CD4-positive, CD25-positive, alpha-beta regulatory T cell (primary cell): Measurements from ENCODE around the gene ADCY7. TPM values are rescaled to one million over a fixed set of nuclear protein-coding genes. Genes with fewer than 3 reads are reported as not detected.
A peak's percentile ranks its signal among the peaks of the same experiment; 100 is the strongest.

Source experiments
- ATAC-seq, 2 donors: fragments of 150-1000 bp; cut with Tn5 transposase; one replicate each; pipeline ENCODE4 v1.10.0; 2021; ENCODE audit warnings: low read depth in 2 of 2, moderate number of reproducible peaks in 2 of 2, moderate library complexity in 1 of 2
- DNase-seq, 3 donors: peaks; one replicate each; pipeline versions ENCODE4 v3.0.0 to v3.0.0-alpha.2; 2012 to 2022; ENCODE audit warnings: mixed read lengths in 1 of 3
- H3K27ac ChIP-seq: one replicate; pipeline ENCODE4 v1.7.0; 2013; ENCODE audit warnings: mild to moderate bottlenecking, low read length; ENCODE audit not compliant: insufficient read depth, poor library complexity, severe bottlenecking
- H3K27me3 ChIP-seq: one replicate; pipeline ENCODE4 v1.7.0; 2013; ENCODE audit warnings: low read length; ENCODE audit not compliant: control insufficient read depth, insufficient read depth
- H3K36me3 ChIP-seq: one replicate; pipeline ENCODE4 v1.7.0; 2013; ENCODE audit warnings: mild to moderate bottlenecking, low read length, moderate library complexity; ENCODE audit not compliant: control insufficient read depth, insufficient read depth
- H3K4me1 ChIP-seq: 2 replicates; pipeline ENCODE4 v1.7.0; 2013; ENCODE audit warnings: mild to moderate bottlenecking, low read length; ENCODE audit not compliant: insufficient read depth, control insufficient read depth, poor library complexity, severe bottlenecking
- H3K4me3 ChIP-seq: one replicate; pipeline ENCODE4 v1.7.0; 2013; ENCODE audit warnings: low read depth, mild to moderate bottlenecking, low read length, moderate library complexity
- H3K9me3 ChIP-seq, 2 experiments: 1 replicate in 1 of 2; 2 replicates in 1 of 2; pipeline ENCODE4 v1.7.0; 2013; ENCODE audit warnings: low read length in 2 of 2, mild to moderate bottlenecking in 1 of 2, moderate library complexity in 1 of 2; ENCODE audit not compliant: control insufficient read depth in 2 of 2
- H3K27ac Mint-ChIP-seq, 3 donors: one replicate each; pipeline ENCODE4 v1.8.0; 2020 to 2022; ENCODE audit warnings: mild to moderate bottlenecking in 3 of 3, mixed read lengths in 3 of 3, moderate library complexity in 2 of 3
- H3K27me3 Mint-ChIP-seq: one replicate; pipeline ENCODE4 v1.8.0; 2022; ENCODE audit warnings: mild to moderate bottlenecking, mixed read lengths
- H3K36me3 Mint-ChIP-seq: one replicate; pipeline ENCODE4 v1.8.0; 2020; ENCODE audit warnings: mixed read lengths
- H3K4me1 Mint-ChIP-seq, 4 donors: one replicate each; pipeline ENCODE4 v1.8.0; 2020 to 2022; ENCODE audit warnings: mixed read lengths in 4 of 4, mild to moderate bottlenecking in 1 of 4
- H3K4me3 Mint-ChIP-seq, 4 donors: one replicate each; pipeline ENCODE4 v1.8.0; 2020 to 2022; ENCODE audit warnings: mild to moderate bottlenecking in 4 of 4, mixed read lengths in 4 of 4, moderate library complexity in 3 of 4
- H3K9me3 Mint-ChIP-seq, 7 donors: one replicate each; pipeline ENCODE4 v1.8.0; 2020 to 2022; ENCODE audit warnings: mixed read lengths in 7 of 7, mild to moderate bottlenecking in 3 of 7, moderate library complexity in 2 of 7
- polyA plus RNA-seq, 4 donors: library from polyadenylated mRNA; unstranded; fragments of 300-500 nt; fragmentation: Illumina TruSeq; gene quantifications; one replicate each; pipeline ENCODE4 v1.2.3, GENCODE V29; 2021
- total RNA-seq: library from RNA; stranded (reverse); gene quantifications from one replicate; pipeline ENCODE4 v1.2.3, GENCODE V29; 2022

ADCY7 gene
- total and polyA plus RNA-seq, 5 donors from 2014 or later = 33.1 to 233 (median 50.2) TPM

DNA sequence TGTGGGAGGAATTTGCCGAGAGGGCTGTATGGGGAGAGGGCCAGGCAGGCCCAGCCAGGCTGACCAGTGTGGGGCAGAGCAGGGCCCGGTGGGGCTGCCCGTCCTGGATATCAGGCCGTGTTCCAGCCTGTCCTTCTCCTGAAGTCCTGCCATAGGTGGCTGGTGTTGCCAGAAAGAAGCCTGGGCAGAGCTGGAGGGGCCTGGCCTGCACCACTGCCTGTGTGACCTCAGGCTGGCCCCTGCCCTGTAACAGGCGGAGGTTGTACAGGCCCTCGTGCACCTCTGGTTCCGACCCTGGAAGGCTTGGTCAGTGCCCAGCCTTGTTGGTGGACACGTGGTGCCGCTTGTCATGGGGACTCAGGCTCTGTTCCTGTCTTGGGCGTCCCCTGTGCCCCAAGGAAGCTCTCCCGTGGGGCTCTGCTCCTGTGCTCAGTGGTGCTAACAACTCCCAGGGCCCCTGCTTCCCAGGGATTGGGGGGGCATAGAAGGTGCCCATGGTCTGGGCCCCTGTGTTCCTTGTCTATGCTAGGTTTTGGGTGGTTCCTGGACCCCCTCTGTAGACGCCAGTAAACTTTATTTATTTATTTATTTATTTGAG lies 33.3 kb downstream of the ADCY7 start:
- Histone ChIP-seq H3K27me3 (no peaks in the 10 kb centered on the region), H3K9me3 (no peaks in the 10 kb centered on the region), H3K4me1 (no peaks in the 10 kb centered on the region), H3K27ac (no peak overlapping the region), H3K36me3 (peaks cover 80% of the 10 kb centered on the region), H3K4me3 (no peak overlapping the region)
- peaks cover 0 to 2% (median 0%) of the 10 kb centered on the region in 4 donors for H3K4me1 Mint-ChIP-seq
- no peaks in the 10 kb centered on the region for H3K27me3 Mint-ChIP-seq
- ATAC-seq (no peak), DNase-seq (no peak)
- no peak overlapping the region for H3K4me3 Mint-ChIP-seq
- H3K36me3 Mint-ChIP-seq = peaks cover 4% of the 10 kb centered on the region
- peaks cover 0 to 2% (median 0%) of the 10 kb centered on the region in 7 donors for H3K9me3 Mint-ChIP-seq
- peak overlapping the region in 1 of 3 donors; percentile 52 for H3K27ac Mint-ChIP-seq

GRCh38 chr16:50300942-50301625 lies 34.7 kb downstream of the ADCY7 start:
- H3K36me3 ChIP-seq = peaks cover 81% of the 10 kb centered on the region

GRCh38 chr16:50301626-50302471 lies 35.5 kb downstream of the ADCY7 start:
- Histone ChIP-seq H3K4me1 (no peaks in the 10 kb centered on the region), H3K27me3 (no peaks in the 10 kb centered on the region), H3K27ac (no peak overlapping the region), H3K36me3 (peaks cover 80% of the 10 kb centered on the region), H3K4me3 (no peak overlapping the region), H3K9me3 (no peaks in the 10 kb centered on the region)
- Mint-ChIP-seq H3K27ac (peak overlapping the region in 1 of 3 donors; percentile 74), H3K27me3 (no peaks in the 10 kb centered on the region), H3K4me1 (no peaks in the 10 kb centered on the region), H3K4me3 (no peak overlapping the region), H3K36me3 (no peaks in the 10 kb centered on the region), H3K9me3 (no peaks in the 10 kb centered on the region)
- no peak for ATAC-seq
- DNase-seq = no peak

More at GRCh38 chr16:50300942-50301625, 34.7 kb downstream of the ADCY7 start:
- Mint-ChIP-seq H3K4me1 (no peaks in the 10 kb centered on the region), H3K27ac (no peak overlapping the region), H3K9me3 (no peaks in the 10 kb centered on the region), H3K27me3 (no peaks in the 10 kb centered on the region), H3K36me3 (no peaks in the 10 kb centered on the region), H3K4me3 (no peak overlapping the region)
- H3K4me3 ChIP-seq = no peak overlapping the region
- no peaks in the 10 kb centered on the region for H3K9me3 ChIP-seq
- H3K27me3 ChIP-seq = no peaks in the 10 kb centered on the region
- no peaks in the 10 kb centered on the region for H3K4me1 ChIP-seq
- ATAC-seq (no peak), DNase-seq (no peak)
- H3K27ac ChIP-seq = no peak overlapping the region

- Histone ChIP-seq H3K27me3 (no peaks in the 10 kb centered on the region), H3K4me3 (no peak overlapping the region), H3K4me1 (no peaks in the 10 kb centered on the region), H3K36me3 (peaks cover 80% of the 10 kb centered on the region), H3K9me3 (no peaks in the 10 kb centered on the region), H3K27ac (no peak overlapping the region)
- Mint-ChIP-seq H3K27me3 (no peaks in the 10 kb centered on the region), H3K4me1 (no peaks in the 10 kb centered on the region), H3K4me3 (no peak overlapping the region), H3K36me3 (no peaks in the 10 kb centered on the region), H3K27ac (peak overlapping the region in 2 of 3 donors; percentile 14 to 62), H3K9me3 (no peaks in the 10 kb centered on the region)
- ATAC-seq (no peak), DNase-seq (no peak)
Measured at GRCh38 chr16:50302472-50303005, 36.2 kb downstream of the ADCY7 start.

DNA sequence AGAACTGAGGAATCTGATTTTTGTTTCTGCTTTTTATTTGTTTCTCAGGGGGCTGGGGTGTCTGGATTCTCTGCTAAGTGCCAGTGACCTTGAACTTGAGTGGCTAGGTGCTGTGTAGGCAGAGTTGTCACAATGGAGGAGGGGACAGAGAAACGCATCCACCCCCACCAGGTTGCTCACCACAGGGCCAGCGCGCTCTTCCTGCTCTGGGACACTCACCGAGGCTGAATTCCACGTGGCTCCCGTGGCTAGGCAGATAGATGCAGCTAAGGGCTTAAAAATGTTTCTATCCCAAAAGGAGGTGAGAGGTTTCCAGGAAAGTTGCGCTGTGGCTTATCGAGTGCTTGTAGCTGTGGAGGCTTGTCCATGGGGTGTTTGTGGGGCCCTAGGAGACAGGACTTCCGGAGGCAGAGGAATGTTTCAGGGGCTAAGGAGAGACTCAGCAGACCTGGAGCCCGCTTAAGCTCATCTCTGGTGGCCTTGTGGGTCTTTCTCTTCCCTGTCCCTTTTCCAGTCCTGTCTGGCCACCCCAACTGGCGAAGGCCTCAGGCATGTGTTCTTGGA lies 36.8 kb downstream of the ADCY7 start:
- H3K27ac ChIP-seq = no peak overlapping the region
- no peaks in the 10 kb centered on the region for H3K9me3 ChIP-seq
- Mint-ChIP-seq H3K27ac (peak overlapping the region in 1 of 3 donors; percentile 62), H3K27me3 (no peaks in the 10 kb centered on the region), H3K9me3 (no peaks in the 10 kb centered on the region), H3K4me1 (no peaks in the 10 kb centered on the region), H3K4me3 (no peak overlapping the region), H3K36me3 (no peaks in the 10 kb centered on the region)
- DNase-seq (no peak), ATAC-seq (no peak)
- no peak overlapping the region for H3K4me3 ChIP-seq
- no peaks in the 10 kb centered on the region for H3K4me1 ChIP-seq
- no peaks in the 10 kb centered on the region for H3K27me3 ChIP-seq
- H3K36me3 ChIP-seq = peaks cover 77% of the 10 kb centered on the region

DNA sequence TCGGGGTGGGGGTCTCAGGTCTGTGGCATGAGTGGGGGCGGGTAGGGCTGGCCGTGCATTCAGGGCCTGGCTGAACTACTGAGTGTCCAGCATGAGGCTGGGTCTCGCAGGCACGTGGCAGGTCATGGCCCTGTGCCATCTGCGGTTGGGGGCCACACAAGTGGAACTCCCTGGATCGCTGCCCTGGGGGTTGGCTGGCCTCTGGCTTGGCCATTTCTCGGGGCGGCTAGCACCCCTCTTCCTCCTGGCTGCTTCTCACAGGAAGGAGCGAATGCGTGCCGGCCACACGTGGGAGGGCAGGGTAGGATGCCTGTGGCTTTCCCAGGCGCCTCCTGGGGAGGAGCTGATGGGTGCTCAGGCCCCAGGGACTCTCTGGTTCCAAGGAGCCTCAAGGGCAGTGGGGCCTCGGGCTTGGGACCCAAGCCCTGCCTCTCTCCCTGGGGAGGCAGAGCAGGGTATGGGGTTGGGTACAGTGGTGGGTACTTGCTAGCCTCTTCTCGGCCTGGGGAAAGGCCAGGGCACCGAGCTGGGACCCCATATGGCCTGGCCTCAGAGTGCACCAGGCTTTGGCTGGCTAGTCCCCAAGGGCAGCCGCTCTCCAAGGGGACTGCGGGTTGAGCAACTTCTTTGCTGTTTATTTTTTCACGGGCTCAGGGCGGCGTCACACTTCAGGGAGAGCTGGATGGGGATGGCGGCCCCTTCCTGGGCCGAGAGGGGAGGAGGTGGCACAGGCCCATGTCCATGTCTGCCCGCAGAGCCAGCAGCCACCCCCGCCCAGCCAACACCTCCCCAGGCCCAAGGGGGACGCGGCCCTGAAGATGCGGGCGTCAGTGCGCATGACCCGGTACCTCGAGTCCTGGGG lies 37.5 kb downstream of the ADCY7 start:
- Mint-ChIP-seq H3K27ac (no peak overlapping the region), H3K36me3 (no peaks in the 10 kb centered on the region), H3K9me3 (no peaks in the 10 kb centered on the region), H3K4me1 (no peaks in the 10 kb centered on the region), H3K27me3 (no peaks in the 10 kb centered on the region), H3K4me3 (no peak overlapping the region)
- Histone ChIP-seq H3K36me3 (peaks cover 77% of the 10 kb centered on the region), H3K9me3 (no peaks in the 10 kb centered on the region), H3K27ac (no peak overlapping the region), H3K4me3 (no peak overlapping the region), H3K27me3 (no peaks in the 10 kb centered on the region), H3K4me1 (no peaks in the 10 kb centered on the region)
- no peak for ATAC-seq
- no peak for DNase-seq
